Nephron progenitor cell (in vitro differentiated cells): ENCODE data around the gene ZMIZ2.
A peak's percentile ranks its signal among the peaks of the same experiment; 100 is the strongest.
"Not testable (repeated sequence)": the region's sequence is repeated elsewhere in the genome, so short reads cannot be mapped to it uniquely, and the experiment has no call there.

Experiments used
- DNase-seq: peaks from one replicate; pipeline ENCODE4 v3.0.0; 2021
- H3K27ac Mint-ChIP-seq: 2 replicates; pipeline ENCODE4 v1.8.0; 2021; ENCODE audit warnings: mild to moderate bottlenecking, moderate library complexity, mixed read lengths
- H3K27me3 Mint-ChIP-seq: 2 replicates; pipeline ENCODE4 v1.8.0; 2021; ENCODE audit warnings: mild to moderate bottlenecking, low read depth, mixed read lengths; ENCODE audit not compliant: poor library complexity
- H3K36me3 Mint-ChIP-seq: 2 replicates; pipeline ENCODE4 v1.8.0; 2021; ENCODE audit warnings: low read depth, mixed read lengths
- H3K4me1 Mint-ChIP-seq: 2 replicates; pipeline ENCODE4 v1.8.0; 2021; ENCODE audit warnings: mixed read lengths
- H3K4me3 Mint-ChIP-seq: 2 replicates; pipeline ENCODE4 v1.8.0; 2021; ENCODE audit warnings: mild to moderate bottlenecking, moderate library complexity, mixed read lengths
- H3K9me3 Mint-ChIP-seq: 2 replicates; pipeline ENCODE4 v1.8.0; 2021; ENCODE audit warnings: mild to moderate bottlenecking, moderate library complexity, mixed read lengths
- CTCF ChIP-seq: fragments of 200-600 bp; sonication (generic); IDR thresholded peaks from 2 replicates; pipeline ENCODE4 v1.5.0; 2021; ENCODE audit warnings: antibody characterized with exemption

Gene ZMIZ2

GRCh38 chr7:44712012-44712411, 36.6 kb upstream of the ZMIZ2 start:
- no peak for TF ChIP-seq CTCF
- Mint-ChIP-seq H3K4me1 (peaks cover 30% of the 10 kb centered on the region), H3K4me3 (no peak overlapping the region), H3K9me3 (no peaks in the 10 kb centered on the region), H3K27me3 (peaks cover 12% of the 10 kb centered on the region), H3K36me3 (peaks cover 13% of the 10 kb centered on the region), H3K27ac (peak overlapping the region; percentile 64)
- no peak for DNase-seq

- H3K36me3 Mint-ChIP-seq, result peaks cover 4% of the 10 kb centered on the region
- H3K27ac Mint-ChIP-seq, result no peak overlapping the region
- H3K9me3 Mint-ChIP-seq, result no peaks in the 10 kb centered on the region
- DNase-seq, result no peak
- peaks cover 12% of the 10 kb centered on the region for H3K27me3 Mint-ChIP-seq
- H3K4me3 Mint-ChIP-seq, result no peak overlapping the region
- H3K4me1 Mint-ChIP-seq, result peaks cover 30% of the 10 kb centered on the region
- no peak for TF ChIP-seq CTCF
Observed at GRCh38 chr7:44713141-44713540, 35.5 kb upstream of the ZMIZ2 start.

- Mint-ChIP-seq H3K4me1 (peaks cover 30% of the 10 kb centered on the region), H3K36me3 (peaks cover 4% of the 10 kb centered on the region), H3K27me3 (peaks cover 12% of the 10 kb centered on the region), H3K9me3 (peaks cover 3% of the 10 kb centered on the region), H3K4me3 (no peak overlapping the region), H3K27ac (no peak overlapping the region)
- DNase-seq, result no peak
- no peak for TF ChIP-seq CTCF
Observed at GRCh38 chr7:44713680-44714335, 34.8 kb upstream of the ZMIZ2 start.

GRCh38 chr7:44716205-44716604, 32.4 kb upstream of the ZMIZ2 start:
- no peaks in the 10 kb centered on the region for H3K36me3 Mint-ChIP-seq
- no peak for TF ChIP-seq CTCF
- H3K4me1 Mint-ChIP-seq, result peaks cover 21% of the 10 kb centered on the region
- H3K9me3 Mint-ChIP-seq, result peaks cover 14% of the 10 kb centered on the region
- H3K27ac Mint-ChIP-seq, result no peak overlapping the region
- no peak for DNase-seq
- no peak overlapping the region for H3K4me3 Mint-ChIP-seq
- H3K27me3 Mint-ChIP-seq, result peaks cover 12% of the 10 kb centered on the region

GRCh38 chr7:44720301-44720700, 28.3 kb upstream of the ZMIZ2 start:
- no peak for DNase-seq
- no peak for TF ChIP-seq CTCF
- Mint-ChIP-seq H3K9me3 (peaks cover 28% of the 10 kb centered on the region), H3K36me3 (peaks cover 4% of the 10 kb centered on the region), H3K4me1 (peaks cover 5% of the 10 kb centered on the region), H3K27ac (no peak overlapping the region), H3K4me3 (no peak overlapping the region), H3K27me3 (peaks cover 6% of the 10 kb centered on the region)

- peaks cover 25% of the 10 kb centered on the region for H3K9me3 Mint-ChIP-seq
- H3K27me3 Mint-ChIP-seq, result peaks cover 6% of the 10 kb centered on the region
- peaks cover 12% of the 10 kb centered on the region for H3K4me1 Mint-ChIP-seq
- H3K36me3 Mint-ChIP-seq, result peaks cover 4% of the 10 kb centered on the region
- DNase-seq, result no peak
- TF ChIP-seq CTCF, result no peak
- H3K4me3 Mint-ChIP-seq, result no peak overlapping the region
- H3K27ac Mint-ChIP-seq, result no peak overlapping the region
Observed at GRCh38 chr7:44724276-44724675, 24.4 kb upstream of the ZMIZ2 start.

GRCh38 chr7:44726250-44726649, 22.4 kb upstream of the ZMIZ2 start:
- not testable (repeated sequence) for DNase-seq, H3K27ac Mint-ChIP-seq, H3K36me3 Mint-ChIP-seq, H3K4me3 Mint-ChIP-seq, H3K27me3 Mint-ChIP-seq
- Mint-ChIP-seq H3K4me1 (peaks cover 12% of the 10 kb centered on the region), H3K9me3 (peaks cover 14% of the 10 kb centered on the region)
